Chondrocyte (in vitro differentiated cells): ENCODE measurements around the gene SERGEF. TPM values are rescaled to one million over a fixed set of nuclear protein-coding genes. Genes with fewer than 3 reads are reported as not detected.

Experiments used
- DNase-seq: peaks from one replicate; pipeline ENCODE4 v3.0.0; 2021; ENCODE audit warnings: mixed read lengths, low spot score
- H3K27ac Mint-ChIP-seq: one replicate; pipeline ENCODE4 v1.8.0; 2021; ENCODE audit warnings: mild to moderate bottlenecking, moderate library complexity, mixed read lengths; ENCODE audit not compliant: unreplicated experiment
- H3K27me3 Mint-ChIP-seq: 2 replicates; pipeline ENCODE4 v1.8.0; 2021; ENCODE audit warnings: low read depth, mixed read lengths
- H3K36me3 Mint-ChIP-seq: 2 replicates; pipeline ENCODE4 v1.8.0; 2021; ENCODE audit warnings: low read depth, mixed read lengths
- H3K4me1 Mint-ChIP-seq: 2 replicates; pipeline ENCODE4 v1.8.0; 2021; ENCODE audit warnings: low read depth, mild to moderate bottlenecking, mixed read lengths
- H3K4me3 Mint-ChIP-seq: one replicate; pipeline ENCODE4 v1.8.0; 2021; ENCODE audit warnings: mild to moderate bottlenecking, moderate library complexity, mixed read lengths; ENCODE audit not compliant: unreplicated experiment
- H3K9me3 Mint-ChIP-seq: 2 replicates; pipeline ENCODE4 v1.8.0; 2021; ENCODE audit warnings: low read depth, mixed read lengths
- CTCF ChIP-seq: fragments of 200-600 bp; sonication (generic); IDR thresholded peaks from 2 replicates; pipeline ENCODE4 v1.5.0; 2021; ENCODE audit warnings: antibody characterized with exemption, mild to moderate bottlenecking, moderate library complexity
- total RNA-seq: library from RNA; stranded (reverse); gene quantifications from 3 replicates; pipeline ENCODE4 v1.2.1, GENCODE V29; 2021

The SERGEF gene
- total RNA-seq, 1 donor from 2014 or later: 37.6 TPM

- Mint-ChIP-seq H3K4me1 (no peaks in the 10 kb centered on the region), H3K9me3 (peaks cover 2% of the 10 kb centered on the region), H3K36me3 (peaks cover 1% of the 10 kb centered on the region), H3K4me3 (no peak overlapping the region), H3K27ac (no peak overlapping the region), H3K27me3 (peaks cover 35% of the 10 kb centered on the region)
- peak; percentile 73 for DNase-seq
- TF ChIP-seq CTCF: no peak
Measured at GRCh38 chr11:17753153-17753552, 259.7 kb downstream of the SERGEF start.

GRCh38 chr11:17752144-17752543 is 260.7 kb downstream of the SERGEF start:
- H3K27me3 Mint-ChIP-seq: peaks cover 36% of the 10 kb centered on the region
- no peaks in the 10 kb centered on the region for H3K4me1 Mint-ChIP-seq
- TF ChIP-seq CTCF: no peak
- no peak overlapping the region for H3K4me3 Mint-ChIP-seq
- no peak overlapping the region for H3K27ac Mint-ChIP-seq
- peak; percentile 37 for DNase-seq
- no peaks in the 10 kb centered on the region for H3K36me3 Mint-ChIP-seq
- no peaks in the 10 kb centered on the region for H3K9me3 Mint-ChIP-seq

- no peak overlapping the region for H3K27ac Mint-ChIP-seq
- peaks cover 33% of the 10 kb centered on the region for H3K27me3 Mint-ChIP-seq
- H3K4me1 Mint-ChIP-seq: no peaks in the 10 kb centered on the region
- no peaks in the 10 kb centered on the region for H3K9me3 Mint-ChIP-seq
- TF ChIP-seq CTCF: no peak
- H3K4me3 Mint-ChIP-seq: no peak overlapping the region
- peak; percentile 49 for DNase-seq
- H3K36me3 Mint-ChIP-seq: no peaks in the 10 kb centered on the region
Measured at GRCh38 chr11:17751558-17751957, 261.3 kb downstream of the SERGEF start.

GRCh38 chr11:17750801-17751165 is 262.1 kb downstream of the SERGEF start:
- Mint-ChIP-seq H3K27me3 (peaks cover 32% of the 10 kb centered on the region), H3K36me3 (no peaks in the 10 kb centered on the region), H3K4me3 (no peak overlapping the region), H3K4me1 (no peaks in the 10 kb centered on the region), H3K27ac (no peak overlapping the region), H3K9me3 (no peaks in the 10 kb centered on the region)
- TF ChIP-seq CTCF: no peak
- DNase-seq: no peak

- Mint-ChIP-seq H3K4me3 (no peak overlapping the region), H3K4me1 (no peaks in the 10 kb centered on the region), H3K36me3 (no peaks in the 10 kb centered on the region), H3K27me3 (peaks cover 29% of the 10 kb centered on the region), H3K27ac (no peak overlapping the region), H3K9me3 (no peaks in the 10 kb centered on the region)
- no peak for TF ChIP-seq CTCF
- DNase-seq: peak; percentile 49
Measured at GRCh38 chr11:17750013-17750800, 262.6 kb downstream of the SERGEF start.
